Stimulated activated CD4-positive, alpha-beta T cell treated with anti-CD3 and anti-CD28 coated beads, Interleukin-4, amount 100 ng/mL, for 4 hours (primary cell): ENCODE measurements around the gene PCID2.

Experiments used
- DNase-seq, 2 experiments: peaks; one replicate each; pipeline ENCODE4 v3.0.0-alpha.2; 2020

PCID2 gene

DNA sequence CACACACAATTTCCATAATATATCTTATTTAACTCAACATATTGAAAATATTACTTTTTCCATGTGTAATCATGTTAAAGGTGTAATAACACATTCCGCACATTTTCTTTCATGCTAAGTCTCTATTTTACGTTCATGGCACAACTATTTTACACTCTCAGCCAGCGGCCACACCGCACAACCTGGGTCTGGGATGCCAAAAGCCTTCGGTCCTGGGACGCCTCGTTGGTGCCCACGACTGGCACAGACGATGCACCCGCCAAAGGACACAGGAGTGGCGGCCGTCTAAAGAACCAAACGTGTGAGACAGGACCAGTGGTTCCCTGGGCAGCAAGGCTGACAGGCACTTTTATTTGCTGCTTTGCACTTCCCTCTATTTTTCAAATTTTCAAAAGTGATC lies 60.1 kb downstream of the PCID2 start:
- DNase-seq, result no peak

DNA sequence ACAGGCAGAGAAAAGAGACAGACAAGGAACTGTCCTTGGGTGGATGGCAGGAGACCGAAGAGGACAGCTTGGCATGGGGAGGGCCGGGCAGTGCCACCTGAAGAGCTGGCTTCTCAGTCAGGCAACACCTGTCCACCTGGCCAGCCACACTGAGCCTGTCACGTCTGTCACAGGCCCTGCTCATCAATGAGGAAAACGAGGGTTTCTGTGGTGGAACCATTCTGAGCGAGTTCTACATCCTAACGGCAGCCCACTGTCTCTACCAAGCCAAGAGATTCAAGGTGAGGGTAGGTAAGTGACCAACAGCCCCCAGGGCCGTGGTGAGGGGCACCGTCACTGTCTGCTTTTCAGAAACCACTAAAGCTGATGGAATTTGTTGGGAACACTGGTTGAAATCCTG lies 61.3 kb downstream of the PCID2 start:
- DNase-seq, result no peak

DNA sequence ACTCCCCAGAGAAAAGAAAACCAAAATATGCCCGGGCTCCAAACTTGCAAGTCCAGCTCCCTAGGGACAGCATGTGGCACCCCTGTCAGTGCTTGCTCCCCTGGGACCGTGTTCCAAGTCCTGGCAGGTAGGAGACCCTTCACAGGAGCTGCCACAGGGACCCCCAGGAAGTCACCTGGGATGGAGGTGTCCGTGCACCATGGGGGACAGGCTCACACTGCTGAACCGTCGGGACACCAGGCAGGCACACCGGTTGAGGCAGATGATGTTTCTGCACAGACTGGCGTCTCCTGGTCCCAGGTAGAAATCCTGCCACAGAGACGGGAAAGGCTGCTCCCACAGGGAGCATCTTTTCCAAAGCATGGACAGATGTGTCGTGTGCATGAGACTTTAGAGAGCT lies 61.7 kb downstream of the PCID2 start:
- DNase-seq, result no peak

DNA sequence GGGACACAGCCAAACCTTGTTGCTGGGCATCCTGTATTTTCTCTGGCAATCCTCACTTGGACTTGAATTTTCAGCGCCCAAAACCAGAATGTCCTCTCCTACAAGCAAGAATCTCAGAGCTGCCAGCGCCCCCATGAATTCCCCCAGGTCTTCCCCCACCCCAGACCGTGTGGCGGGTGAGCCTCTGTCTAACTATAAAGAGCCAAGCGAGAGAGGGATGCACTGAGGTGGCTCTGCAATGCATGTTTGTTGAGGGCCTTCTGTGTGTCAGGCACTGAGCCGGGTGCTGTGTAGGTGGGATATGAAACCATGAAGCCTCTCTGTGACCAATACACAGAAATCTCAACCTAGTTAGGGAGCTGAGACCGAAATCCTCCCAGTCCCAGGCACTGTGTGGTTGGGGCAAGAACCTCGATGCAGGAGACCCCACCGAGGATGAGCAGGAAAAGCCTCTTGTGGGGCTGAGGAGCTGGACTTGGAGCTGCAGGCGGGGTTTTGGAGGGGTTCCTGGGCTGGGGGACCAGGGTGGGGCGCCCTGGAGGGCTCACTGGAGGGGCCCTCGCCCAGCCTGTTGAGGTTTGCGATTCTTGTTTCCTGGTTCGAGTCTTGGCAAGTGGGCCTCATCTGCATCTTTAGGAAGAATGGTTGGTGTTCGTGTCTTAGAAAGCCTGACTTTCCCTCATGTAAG lies 62.4 kb downstream of the PCID2 start:
- DNase-seq, result no peak

DNA sequence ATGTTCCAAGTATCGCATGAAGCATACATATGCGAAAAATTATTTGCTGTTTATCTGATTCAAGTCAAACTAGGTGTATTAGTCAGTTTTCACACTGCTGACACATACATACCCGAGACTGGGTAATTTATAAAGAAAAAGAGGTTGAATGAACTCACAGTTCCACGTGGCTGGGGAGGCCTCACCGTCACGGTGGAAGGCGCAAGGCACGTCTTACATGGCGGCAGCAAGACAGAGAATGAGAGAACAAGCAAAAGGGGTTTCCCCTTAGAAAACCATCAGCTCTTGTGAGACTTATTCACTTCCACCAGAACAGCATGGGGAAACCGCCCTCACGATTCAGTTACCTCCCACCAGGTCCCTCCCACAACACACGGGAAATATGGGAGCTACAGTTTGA lies 63.0 kb downstream of the PCID2 start:
- DNase-seq, result peak in 1 of 2 experiments; percentile 37

DNA sequence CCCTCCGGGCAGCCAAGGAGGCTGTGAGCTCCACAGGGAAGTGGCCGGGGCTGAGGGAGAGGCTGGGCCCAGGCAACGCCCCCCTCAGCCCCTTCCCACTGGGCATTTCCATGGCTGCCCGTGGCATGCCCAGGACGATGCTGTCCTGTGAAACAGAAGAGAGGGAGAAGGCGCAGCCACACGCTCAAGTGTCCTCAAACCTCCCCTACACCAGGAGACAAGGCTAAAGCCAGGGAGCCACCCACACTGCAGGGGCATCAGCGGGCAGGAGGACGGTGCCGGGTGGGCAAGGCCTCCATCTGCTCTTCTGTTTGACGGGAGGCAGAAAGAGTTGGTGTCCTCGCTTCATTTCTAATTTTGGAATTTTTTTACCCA lies 64.2 kb downstream of the PCID2 start:
- no peak for DNase-seq

DNA sequence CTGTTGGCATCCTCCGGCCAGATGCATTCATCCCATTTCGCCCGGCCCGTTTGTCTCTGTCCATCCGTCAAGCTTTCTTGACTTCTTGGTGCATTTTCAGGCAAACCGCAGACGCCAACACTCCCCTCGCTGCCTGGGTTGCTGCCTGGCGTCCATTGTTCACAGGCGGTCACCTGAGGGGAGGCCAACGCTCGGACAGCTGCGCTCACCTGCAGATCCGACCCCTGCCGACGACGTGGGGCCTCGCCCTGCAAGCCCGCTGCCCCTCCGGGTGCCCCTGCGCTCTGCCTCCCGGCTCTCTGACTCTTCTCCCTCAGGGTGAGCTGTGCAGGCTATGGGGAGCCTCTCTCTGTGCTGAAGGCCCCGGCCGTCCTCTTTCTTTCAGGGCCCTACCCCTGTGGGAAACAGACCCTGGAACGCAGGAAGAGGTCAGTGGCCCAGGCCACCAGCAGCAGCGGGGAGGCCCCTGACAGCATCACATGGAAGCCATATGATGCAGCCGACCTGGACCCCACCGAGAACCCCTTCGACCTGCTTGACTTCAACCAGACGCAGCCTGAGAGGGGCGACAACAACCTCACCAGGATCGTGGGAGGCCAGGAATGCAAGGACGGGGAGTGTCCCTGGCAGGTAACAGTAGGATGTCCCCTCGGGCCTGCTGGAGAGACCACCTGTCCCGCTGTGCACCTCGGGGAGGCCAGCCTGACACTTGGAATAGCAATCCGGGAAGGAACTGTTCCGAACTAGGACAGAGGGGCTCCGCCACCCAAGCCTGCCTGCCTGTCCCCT lies 64.8 kb downstream of the PCID2 start:
- DNase-seq, result no peak

DNA sequence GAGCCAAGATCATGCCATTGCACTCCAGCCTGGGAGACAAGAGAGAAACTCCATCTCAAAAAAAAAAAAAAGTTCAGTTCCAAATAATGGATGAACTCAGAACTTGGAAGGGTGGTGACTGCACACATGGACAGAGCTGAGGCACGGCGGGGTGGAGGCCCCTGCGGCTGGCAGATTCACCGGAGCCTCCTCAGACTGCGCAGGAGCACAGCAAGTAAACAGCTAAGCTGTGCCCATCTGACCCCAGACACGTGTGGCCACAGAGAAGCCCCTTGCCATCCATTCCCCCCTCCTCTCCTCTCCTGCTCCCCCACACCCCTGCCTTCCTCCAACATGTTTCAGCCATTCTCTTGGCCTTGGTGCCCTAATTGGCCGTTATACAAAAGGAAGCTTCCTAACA lies 65.6 kb downstream of the PCID2 start:
- no peak for DNase-seq

DNA sequence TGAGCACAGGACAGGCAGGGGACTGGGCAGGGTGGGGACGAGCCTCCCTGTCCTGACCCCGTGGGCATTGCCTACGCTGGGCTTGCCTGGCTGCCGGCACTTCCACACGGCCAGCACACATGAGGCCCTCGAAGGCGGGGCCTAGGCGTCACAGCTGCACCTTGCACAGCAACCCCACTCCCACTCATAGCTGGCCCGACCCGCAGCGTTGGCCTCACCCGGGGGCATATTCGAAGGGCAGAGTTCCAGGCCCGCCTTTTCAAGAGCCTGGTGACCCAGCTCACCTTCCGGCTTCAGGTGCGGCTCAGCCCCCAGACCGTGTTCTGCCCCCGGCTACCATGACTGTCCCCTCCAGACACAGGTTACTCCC lies 66.9 kb downstream of the PCID2 start:
- DNase-seq, result no peak

DNA sequence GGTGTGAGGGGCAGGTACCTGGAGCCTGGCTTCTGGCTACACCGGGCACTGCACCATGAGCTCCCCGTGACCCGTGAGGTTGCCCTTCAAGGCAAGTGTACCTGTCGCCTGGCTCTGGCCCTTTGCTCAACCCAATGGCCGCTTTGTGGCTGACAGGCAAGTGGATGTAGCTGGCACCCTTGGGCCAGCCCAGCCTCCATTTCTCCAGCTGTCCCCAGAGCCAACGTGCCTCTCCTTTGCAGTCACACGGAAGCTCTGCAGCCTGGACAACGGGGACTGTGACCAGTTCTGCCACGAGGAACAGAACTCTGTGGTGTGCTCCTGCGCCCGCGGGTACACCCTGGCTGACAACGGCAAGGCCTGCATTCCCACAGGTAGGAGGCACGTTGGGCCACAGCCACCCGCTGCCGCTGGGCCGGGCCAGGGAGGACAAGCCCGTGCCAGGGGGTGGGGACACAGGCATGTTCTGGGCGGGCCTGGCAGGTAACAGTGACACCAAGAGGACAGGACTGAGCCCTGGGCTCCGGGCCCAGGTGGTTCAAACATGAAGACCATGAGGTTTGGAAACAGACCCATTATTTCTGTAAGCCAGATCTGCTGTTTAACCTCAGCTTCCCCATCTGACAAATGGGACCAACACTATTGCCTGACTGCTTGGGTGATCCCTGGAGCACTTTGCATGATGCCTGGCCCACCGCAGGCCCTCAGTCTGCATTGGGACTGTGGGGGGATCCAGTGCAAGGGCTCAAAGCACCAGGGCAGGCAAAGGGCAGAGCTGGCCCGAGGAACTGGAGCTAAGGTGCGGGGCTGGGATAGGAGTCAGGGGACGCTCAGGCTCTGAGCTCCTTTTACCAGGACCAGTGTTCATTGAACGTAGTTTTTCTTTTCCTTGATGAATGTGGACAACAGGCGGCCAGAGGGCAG lies 67.5 kb downstream of the PCID2 start:
- no peak for DNase-seq

DNA sequence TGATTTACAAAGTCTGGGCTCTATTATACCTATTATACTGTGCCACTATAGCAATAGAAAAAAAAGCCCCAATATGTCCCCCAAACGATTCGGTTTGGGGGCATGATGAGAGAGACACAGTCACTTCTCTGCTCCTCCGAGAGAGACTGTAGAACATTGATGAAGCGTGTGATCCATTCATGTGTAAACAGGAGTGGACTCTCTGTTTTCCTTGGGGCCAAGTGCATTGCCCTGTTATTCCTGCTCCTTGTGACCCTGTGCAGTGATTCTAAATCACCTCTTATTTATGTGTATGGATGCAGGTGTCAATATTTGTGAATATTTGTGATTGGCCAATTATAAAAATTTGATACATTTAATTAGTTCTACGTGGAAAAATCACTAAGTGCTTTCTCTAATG lies 68.9 kb downstream of the PCID2 start:
- no peak for DNase-seq

DNA sequence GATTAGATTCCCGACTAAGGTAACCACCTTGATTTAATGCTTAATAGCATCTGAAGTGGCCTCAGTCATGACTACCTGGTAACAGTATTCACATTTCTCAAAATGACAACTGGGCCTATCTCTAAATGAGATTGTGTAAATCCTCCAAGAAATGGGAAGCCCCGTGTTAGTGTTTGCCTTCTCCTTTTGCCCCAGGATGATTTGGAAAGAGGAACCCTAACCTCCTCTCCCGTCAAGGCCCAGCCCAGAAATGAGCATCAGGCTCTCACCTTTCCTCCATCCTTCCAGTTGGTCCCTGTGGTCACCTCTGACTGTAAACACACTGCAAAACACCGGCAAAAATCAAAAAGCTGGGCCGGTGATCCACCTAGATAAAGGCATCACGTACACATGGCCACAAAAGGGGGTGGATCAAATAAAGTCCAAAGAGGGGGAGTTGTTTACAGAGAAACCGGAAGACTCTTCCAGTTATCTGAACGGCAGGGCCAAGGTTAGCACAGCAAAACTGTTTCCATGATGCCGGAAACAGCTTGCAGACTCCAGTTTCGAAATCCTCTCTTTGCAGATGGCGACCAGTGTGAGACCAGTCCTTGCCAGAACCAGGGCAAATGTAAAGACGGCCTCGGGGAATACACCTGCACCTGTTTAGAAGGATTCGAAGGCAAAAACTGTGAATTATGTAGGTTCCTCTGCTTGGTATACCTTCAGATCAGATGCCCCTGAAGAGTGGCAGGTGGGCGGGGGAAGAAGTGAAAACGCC lies 69.5 kb downstream of the PCID2 start:
- DNase-seq, result no peak

DNA sequence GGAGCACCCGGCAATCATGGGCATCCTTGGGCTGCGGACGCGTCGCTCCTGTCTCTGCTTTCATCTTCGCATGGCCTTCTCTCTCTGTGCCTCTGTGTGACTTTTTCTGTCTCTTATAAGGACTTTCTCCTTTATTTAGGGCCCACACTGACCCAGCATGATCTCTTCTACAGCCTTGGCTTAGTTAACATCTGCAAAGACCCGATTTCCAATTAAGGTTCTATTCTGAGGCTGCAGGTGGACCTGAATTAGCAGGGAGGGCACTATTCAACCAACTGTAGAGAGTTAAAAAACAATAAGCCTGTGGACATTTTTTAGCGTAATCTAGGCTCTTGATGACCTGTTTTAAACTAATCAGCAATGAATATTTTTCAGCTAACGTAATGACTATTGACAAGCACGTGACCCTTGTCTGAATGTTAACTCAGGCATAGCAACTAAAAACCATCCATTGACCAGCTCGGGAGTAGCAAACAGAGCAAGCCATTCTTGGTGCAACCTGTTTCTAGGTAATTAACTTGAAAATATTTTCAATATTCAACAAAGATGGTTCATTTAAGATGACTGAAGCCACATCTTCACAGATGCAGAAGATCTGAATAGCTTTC lies 70.7 kb downstream of the PCID2 start:
- DNase-seq, result no peak

DNA sequence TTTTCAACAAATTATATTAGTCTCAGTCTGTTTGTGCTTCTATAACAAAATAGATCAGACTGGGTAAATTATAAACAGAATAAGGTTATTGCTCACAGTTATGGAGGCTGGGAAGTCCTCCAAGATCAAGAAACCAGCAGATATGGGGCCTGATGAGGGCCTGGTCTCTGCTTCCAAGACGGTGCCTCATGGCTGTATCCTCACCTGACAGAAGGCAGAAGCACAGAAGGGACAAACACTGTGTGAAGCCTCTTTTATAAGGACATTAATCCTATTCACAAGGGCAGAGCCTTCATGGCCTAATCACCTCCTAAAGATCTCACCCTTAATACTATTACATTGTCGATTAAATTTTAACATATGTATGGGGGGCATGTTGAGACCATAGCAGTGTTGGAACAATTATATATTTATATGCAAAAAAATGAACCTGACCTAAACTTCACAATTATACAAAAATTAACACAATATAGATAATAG lies 73.1 kb downstream of the PCID2 start:
- DNase-seq, result no peak

DNA sequence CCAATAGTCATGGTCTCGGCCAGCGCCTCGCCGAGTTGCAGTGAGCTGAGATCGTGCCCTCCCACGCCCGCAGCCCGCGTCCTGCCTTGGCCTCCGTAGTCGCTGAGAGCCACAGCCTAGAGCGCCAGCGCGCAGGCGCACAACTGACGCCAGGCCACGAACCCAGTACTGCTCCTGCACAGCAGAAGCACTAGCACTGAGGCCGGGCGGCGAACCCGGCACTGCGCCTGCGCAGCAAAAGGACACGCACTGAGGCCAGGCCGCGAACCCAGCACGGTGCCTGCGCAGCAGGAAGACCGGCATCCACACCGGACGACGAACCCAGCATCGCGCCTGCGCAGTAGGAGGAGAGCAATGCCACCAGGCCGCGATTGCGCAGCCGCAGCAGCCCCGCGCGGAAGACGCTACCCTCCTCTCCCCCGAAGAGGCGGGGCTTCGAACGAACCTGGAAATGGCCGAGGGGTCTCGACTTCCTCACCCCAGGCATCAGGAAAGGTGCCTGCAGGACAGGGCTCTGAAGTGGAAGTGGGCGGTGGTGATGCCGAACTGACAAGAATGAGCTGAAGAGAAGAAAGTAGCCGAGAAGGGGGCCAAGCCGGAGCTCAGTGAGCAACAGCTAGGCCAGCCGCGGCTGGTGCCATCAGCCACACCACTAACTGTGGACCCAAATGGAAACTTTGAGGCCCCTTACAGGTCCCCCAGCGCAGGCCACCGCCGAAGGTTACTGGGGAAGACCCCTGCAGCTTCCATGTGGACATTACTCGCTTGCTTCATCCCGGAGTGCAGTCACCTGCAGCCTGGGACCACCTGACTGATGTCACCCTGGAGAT lies 78.3 kb downstream of the PCID2 start:
- peak; percentile 23 to 43 for DNase-seq

DNA sequence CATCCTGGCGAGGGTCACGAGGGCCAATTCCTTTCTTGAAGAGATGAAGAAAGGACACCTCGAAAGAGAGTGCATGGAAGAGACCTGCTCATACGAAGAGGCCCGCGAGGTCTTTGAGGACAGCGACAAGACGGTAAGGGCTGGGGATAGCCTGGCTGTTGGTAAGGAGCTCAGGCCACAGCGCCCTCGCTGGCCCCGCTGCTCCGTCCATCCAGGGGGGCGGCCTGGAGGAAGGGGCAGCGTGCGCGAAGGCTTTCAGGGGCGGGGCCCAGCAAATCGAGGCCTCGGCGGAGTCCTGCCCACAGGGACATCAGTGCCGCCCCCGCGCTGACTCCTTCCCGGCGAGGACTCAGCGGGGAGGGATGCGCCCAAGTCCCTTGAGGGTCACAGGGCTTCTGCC lies 79.0 kb downstream of the PCID2 start:
- DNase-seq, result no peak
